ENCODE measurements around the gene PTGFRN. TPM values are rescaled to one million over a fixed set of nuclear protein-coding genes. Genes with fewer than 3 reads are reported as not detected.
A peak's percentile ranks its signal among the peaks of the same experiment; 100 is the strongest.
"Not testable (repeated sequence)": the region's sequence is repeated elsewhere in the genome, so short reads cannot be mapped to it uniquely, and the experiment has no call there.

Gene PTGFRN
- polyA plus RNA-seq, 1 donor: 37.9 TPM

DNA sequence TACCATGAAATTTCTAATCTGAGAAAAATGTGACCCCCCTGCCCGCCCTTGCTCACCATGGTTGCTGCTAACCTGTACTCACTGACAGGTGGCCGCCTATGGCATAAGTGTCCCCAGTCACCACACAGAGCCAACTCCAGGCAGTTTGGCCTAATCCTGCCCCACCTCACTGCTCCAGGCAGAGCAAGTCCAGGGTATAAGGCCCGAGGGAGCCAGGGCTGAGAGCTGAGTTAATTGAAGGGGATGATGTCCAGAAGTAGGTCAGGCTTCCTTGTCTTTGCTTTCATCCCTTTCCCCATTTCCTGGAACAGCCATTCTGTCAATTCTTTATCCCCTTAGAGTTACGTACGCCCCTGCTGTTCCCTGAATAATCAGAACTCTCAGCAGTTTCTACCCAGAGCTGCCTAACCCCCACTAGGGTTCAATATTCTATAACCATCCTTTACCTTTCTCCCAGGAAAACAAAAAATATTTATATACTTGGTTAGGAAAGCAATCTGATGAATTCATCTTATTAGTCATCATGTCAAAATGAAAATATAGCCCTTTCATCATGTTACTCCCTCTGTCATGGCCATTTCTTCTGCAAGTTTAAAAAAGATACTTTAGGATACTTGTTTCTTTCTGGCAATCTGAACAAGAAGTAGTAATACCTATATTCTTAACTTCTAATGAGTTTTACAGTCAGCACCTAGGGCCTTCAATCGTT lies 62.4 kb downstream of the PTGFRN start:
- WGBS (ENCODE audit: insufficient coverage, low lambda C conversion rate): 93% methylated on average over 3 of the region's 6 CpGs
- no peak for DNase-seq
- no peaks in the 10 kb centered on the region for H3K4me1 ChIP-seq (ENCODE audit: control insufficient read depth, insufficient read depth, low read length)
- H3K9me3 ChIP-seq (ENCODE audit: control insufficient read depth, low read depth, low read length): peaks cover 4% of the 10 kb centered on the region
- H3K27ac ChIP-seq (ENCODE audit: low read length): no peak overlapping the region
- H3K27me3 ChIP-seq (ENCODE audit: control insufficient read depth, insufficient read depth, low read length): no peaks in the 10 kb centered on the region
- H3K36me3 ChIP-seq (ENCODE audit: control insufficient read depth, insufficient read depth, low read length): peaks cover 10% of the 10 kb centered on the region
- no peak overlapping the region for H3K4me3 ChIP-seq (ENCODE audit: low read length)

DNA sequence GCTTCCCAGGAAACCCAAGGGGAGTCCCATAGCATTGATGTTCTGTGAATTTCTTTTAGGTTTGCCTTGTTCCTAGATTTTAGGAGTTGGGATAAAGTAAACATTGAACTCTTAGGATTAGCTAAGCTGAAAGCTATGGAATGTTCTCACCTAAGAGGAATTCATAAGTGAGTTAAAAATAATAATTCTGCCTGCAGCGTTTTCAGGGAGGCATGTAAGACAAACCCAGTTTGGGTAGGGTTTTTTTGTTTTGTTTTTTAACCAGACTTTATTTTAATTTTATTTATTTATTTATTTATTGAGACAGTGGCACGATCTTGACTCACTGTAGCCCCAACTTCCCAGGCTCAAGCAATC lies 62.9 kb downstream of the PTGFRN start:
- 80% methylated on average over 1 of the region's 2 CpGs for WGBS (ENCODE audit: insufficient coverage, low lambda C conversion rate)
- DNase-seq: no peak
- no peak overlapping the region for H3K27ac ChIP-seq (ENCODE audit: low read length)

DNA sequence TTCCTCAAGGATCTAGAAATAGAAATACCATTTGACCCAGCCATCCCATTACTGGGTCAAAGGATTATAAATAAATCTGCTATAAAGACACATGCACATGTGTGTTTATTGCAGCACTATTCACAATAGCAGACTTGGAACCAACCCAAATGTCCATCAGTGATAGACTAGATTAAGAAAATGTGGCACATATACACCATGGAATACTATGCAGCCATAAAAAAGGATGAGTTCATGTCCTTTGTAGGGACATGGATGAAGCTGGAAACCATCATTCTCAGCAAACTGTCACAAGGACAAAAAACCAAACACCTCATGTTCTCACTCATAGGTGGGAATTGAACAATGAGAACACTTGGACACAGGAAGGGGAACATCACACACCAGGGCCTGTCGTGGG lies 70.6 kb downstream of the PTGFRN start:
- not testable (repeated sequence) for H3K9me3 ChIP-seq (ENCODE audit: control insufficient read depth, low read depth, low read length); H3K4me3 ChIP-seq (ENCODE audit: low read length); DNase-seq; H3K36me3 ChIP-seq (ENCODE audit: control insufficient read depth, insufficient read depth, low read length); H3K27ac ChIP-seq (ENCODE audit: low read length); H3K27me3 ChIP-seq (ENCODE audit: control insufficient read depth, insufficient read depth, low read length)
- no CpG with 5 or more reads among the region's 1 CpG for WGBS (ENCODE audit: insufficient coverage, low lambda C conversion rate)
- peaks cover 32% of the 10 kb centered on the region for H3K4me1 ChIP-seq (ENCODE audit: control insufficient read depth, insufficient read depth, low read length)

More for the DNA sequence above, 62.9 kb downstream of the PTGFRN start:
- Histone ChIP-seq H3K4me3 (ENCODE audit: low read length) (no peak overlapping the region), H3K27me3 (ENCODE audit: control insufficient read depth, insufficient read depth, low read length) (no peaks in the 10 kb centered on the region), H3K9me3 (ENCODE audit: control insufficient read depth, low read depth, low read length) (peaks cover 4% of the 10 kb centered on the region), H3K4me1 (ENCODE audit: control insufficient read depth, insufficient read depth, low read length) (no peaks in the 10 kb centered on the region), H3K36me3 (ENCODE audit: control insufficient read depth, insufficient read depth, low read length) (peaks cover 9% of the 10 kb centered on the region)

DNA sequence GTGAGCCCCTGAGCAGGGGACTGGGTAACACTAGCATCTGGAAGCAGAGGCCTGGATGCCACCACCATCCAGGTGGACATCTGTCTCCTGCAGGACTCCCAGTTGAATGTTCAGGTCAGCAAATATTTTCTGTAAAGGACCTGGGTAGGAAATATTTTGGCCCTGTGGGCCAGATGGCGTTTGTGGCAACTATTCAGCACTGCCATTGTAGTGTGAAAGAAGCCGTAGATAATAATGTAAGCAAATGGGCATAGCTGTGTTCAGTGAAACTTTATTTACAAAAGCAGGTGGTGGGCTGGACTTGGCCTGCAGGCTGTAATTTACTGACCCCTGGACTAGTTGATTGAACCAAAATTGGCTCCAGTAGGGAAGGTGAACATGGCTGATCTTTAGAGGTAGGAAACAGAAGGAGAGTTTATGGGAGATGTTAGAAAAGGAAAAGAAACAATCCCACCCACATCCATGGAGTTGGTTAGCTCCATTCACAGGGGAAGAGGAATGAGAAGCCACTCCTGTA lies 71.9 kb downstream of the PTGFRN start:
- Histone ChIP-seq H3K4me3 (ENCODE audit: low read length) (no peak overlapping the region), H3K27me3 (ENCODE audit: control insufficient read depth, insufficient read depth, low read length) (no peaks in the 10 kb centered on the region), H3K4me1 (ENCODE audit: control insufficient read depth, insufficient read depth, low read length) (peaks cover 33% of the 10 kb centered on the region), H3K9me3 (ENCODE audit: control insufficient read depth, low read depth, low read length) (no peaks in the 10 kb centered on the region), H3K27ac (ENCODE audit: low read length) (peak overlapping the region; percentile 64), H3K36me3 (ENCODE audit: control insufficient read depth, insufficient read depth, low read length) (no peaks in the 10 kb centered on the region)
- DNase-seq: no peak
- whole genome bisulfite sequencing (ENCODE audit: insufficient coverage, low lambda C conversion rate): no CpG with 5 or more reads among the region's 2 CpGs

DNA sequence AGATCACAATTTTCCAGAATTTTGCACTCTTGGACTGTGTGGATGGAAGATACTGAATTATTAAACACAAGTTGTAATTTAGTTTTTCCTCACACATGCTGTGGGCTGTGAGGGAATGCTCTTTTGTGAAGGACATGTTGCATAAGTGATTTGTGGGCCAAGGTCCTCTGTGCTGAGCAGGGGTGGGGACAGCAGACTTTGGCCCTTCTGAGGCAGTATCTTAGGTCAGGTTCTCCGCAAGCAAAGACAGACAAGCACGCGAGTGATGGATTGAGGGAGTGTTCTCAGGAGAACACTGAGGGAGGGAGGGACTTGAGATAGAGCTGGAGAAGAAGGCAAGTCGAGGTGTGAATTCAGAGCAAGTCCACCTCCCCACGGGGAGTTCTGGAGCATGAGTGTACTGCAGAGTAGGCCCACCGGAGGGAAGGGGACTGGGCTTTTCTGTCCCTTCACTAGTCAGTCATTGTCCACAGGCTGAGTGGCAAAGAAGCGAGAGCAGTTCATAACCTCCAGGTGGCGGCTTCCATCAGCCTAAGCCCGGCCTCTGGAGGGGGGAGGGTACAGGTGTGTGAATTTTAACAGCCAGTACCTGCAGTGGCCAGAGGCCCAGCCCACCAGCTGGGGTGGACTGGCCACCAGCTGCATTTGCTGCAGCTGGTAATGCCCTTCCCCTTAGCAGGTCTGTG lies 72.7 kb downstream of the PTGFRN start:
- Histone ChIP-seq H3K27me3 (ENCODE audit: control insufficient read depth, insufficient read depth, low read length) (no peaks in the 10 kb centered on the region), H3K4me1 (ENCODE audit: control insufficient read depth, insufficient read depth, low read length) (peaks cover 39% of the 10 kb centered on the region), H3K36me3 (ENCODE audit: control insufficient read depth, insufficient read depth, low read length) (no peaks in the 10 kb centered on the region), H3K9me3 (ENCODE audit: control insufficient read depth, low read depth, low read length) (no peaks in the 10 kb centered on the region), H3K4me3 (ENCODE audit: low read length) (no peak overlapping the region), H3K27ac (ENCODE audit: low read length) (peak overlapping the region; percentile 92)
- no CpG with 5 or more reads among the region's 9 CpGs for WGBS (ENCODE audit: insufficient coverage, low lambda C conversion rate)
- DNase-seq: peak; percentile 95 to 98

DNA sequence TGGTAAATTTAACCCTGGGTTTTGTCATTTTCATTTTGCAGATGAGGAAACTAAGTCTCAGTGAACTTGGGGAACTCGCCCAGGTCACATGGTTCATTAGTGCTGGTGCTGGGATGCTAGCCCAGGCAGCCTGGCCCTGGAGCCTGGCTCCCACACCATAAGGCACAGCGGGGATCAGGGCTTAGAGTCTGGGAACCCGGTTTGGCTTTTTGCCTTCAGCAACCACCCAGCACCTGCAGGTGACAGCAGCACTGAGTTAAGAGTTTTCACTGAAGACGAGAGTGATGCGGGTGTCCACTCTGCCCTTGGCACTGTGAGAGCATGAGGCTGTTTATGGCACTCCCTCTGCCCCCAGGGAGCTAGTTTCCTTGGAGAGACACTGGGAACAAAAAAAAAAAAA lies 73.4 kb downstream of the PTGFRN start:
- Histone ChIP-seq H3K36me3 (ENCODE audit: control insufficient read depth, insufficient read depth, low read length) (no peaks in the 10 kb centered on the region), H3K27me3 (ENCODE audit: control insufficient read depth, insufficient read depth, low read length) (no peaks in the 10 kb centered on the region), H3K9me3 (ENCODE audit: control insufficient read depth, low read depth, low read length) (no peaks in the 10 kb centered on the region), H3K4me3 (ENCODE audit: low read length) (no peak overlapping the region), H3K27ac (ENCODE audit: low read length) (peak overlapping the region; percentile 92), H3K4me1 (ENCODE audit: control insufficient read depth, insufficient read depth, low read length) (peaks cover 44% of the 10 kb centered on the region)
- no peak for DNase-seq
- WGBS (ENCODE audit: insufficient coverage, low lambda C conversion rate): no CpG with 5 or more reads among the region's 5 CpGs

DNA sequence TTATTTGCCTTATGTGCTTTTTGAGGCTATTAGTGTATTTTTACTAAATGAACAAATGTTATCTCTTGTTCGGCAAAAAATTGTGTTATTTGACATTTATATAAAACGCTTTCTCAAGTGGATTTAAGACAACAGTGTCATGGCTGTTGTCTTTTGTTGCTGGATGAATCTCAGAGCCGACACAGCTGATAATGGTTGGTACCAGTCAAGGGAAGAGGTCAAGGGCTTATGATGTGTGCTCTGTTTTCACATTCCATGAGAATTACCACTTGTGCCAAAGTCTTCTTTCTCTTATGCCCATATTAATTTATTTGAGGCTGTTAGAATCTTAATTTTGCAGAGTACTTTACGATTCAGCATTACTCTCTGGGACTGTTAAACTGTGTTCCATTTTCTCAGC lies 74.0 kb downstream of the PTGFRN start:
- DNase-seq: peak in 1 of 2 donors; percentile 41
- Histone ChIP-seq H3K4me3 (ENCODE audit: low read length) (no peak overlapping the region), H3K36me3 (ENCODE audit: control insufficient read depth, insufficient read depth, low read length) (no peaks in the 10 kb centered on the region), H3K4me1 (ENCODE audit: control insufficient read depth, insufficient read depth, low read length) (peaks cover 44% of the 10 kb centered on the region), H3K27ac (ENCODE audit: low read length) (peak overlapping the region; percentile 92), H3K27me3 (ENCODE audit: control insufficient read depth, insufficient read depth, low read length) (no peaks in the 10 kb centered on the region), H3K9me3 (ENCODE audit: control insufficient read depth, low read depth, low read length) (no peaks in the 10 kb centered on the region)
- 66% methylated on average over 3 of the region's 4 CpGs for WGBS (ENCODE audit: insufficient coverage, low lambda C conversion rate)

DNA sequence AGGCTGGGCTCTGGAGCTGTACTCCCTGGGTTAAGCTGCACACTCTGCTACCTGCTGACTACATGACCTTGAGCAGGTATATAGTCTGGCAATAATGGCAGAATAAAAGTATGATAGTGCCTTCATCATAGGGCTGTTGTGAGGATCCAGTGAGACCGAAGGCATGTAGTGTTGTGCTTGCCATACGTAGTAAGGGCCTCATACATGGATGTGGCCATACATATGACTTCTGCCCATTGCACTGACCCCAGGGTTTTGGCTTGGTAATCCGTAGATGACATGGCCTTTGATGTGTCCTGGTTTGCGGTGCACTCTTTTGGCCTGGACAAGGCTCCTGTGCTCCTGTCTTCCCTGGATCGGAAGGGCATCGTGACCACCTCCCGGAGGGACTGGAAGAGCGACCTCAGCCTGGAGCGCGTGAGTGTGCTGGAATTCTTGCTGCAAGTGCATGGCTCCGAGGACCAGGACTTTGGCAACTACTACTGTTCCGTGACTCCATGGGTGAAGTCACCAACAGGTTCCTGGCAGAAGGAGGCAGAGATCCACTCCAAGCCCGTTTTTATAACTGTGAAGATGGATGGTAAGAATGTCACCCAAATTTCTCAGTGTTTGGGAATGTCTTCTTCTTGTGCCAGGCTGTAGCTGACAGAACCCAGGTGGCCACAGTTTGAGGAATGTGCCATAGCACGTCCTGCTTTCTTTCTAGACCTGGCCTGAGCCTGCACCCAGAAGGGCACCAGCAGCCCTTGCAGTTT lies 74.9 kb downstream of the PTGFRN start:
- Histone ChIP-seq H3K27ac (ENCODE audit: low read length) (no peak overlapping the region), H3K4me3 (ENCODE audit: low read length) (no peak overlapping the region), H3K4me1 (ENCODE audit: control insufficient read depth, insufficient read depth, low read length) (peaks cover 44% of the 10 kb centered on the region), H3K9me3 (ENCODE audit: control insufficient read depth, low read depth, low read length) (no peaks in the 10 kb centered on the region), H3K36me3 (ENCODE audit: control insufficient read depth, insufficient read depth, low read length) (no peaks in the 10 kb centered on the region), H3K27me3 (ENCODE audit: control insufficient read depth, insufficient read depth, low read length) (no peaks in the 10 kb centered on the region)
- no peak for DNase-seq
- 100% methylated on average over 1 of the region's 14 CpGs for WGBS (ENCODE audit: insufficient coverage, low lambda C conversion rate)

DNA sequence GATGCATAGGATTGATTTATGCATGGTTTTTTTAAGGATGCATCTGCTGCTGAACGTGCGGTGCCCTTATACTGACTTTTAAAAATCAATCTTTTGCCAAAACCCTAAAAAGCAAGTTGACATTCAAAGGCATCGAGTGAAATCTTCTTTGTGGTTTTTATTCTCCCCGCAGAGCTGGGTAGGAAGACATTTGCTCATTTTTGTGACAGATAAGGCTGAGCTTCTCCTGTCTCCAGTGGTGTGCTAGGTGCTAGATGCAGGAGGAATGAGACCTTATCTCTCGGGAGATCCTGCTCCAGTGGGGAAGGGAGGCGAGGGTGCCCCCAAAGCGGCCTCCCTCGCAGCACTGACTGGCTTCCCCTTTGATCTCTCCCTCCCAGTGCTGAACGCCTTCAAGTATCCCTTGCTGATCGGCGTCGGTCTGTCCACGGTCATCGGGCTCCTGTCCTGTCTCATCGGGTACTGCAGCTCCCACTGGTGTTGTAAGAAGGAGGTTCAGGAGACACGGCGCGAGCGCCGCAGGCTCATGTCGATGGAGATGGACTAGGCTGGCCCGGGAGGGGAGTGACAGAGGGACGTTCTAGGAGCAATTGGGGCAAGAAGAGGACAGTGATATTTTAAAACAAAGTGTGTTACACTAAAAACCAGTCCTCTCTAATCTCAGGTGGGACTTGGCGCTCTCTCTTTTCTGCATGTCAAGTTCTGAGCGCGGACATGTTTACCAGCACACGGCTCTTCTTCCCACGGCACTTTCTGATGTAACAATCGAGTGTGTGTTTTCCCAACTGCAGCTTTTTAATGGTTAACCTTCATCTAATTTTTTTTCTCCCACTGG lies 76.9 kb downstream of the PTGFRN start:
- Histone ChIP-seq H3K4me3 (ENCODE audit: low read length) (peak overlapping the region; percentile 10), H3K27ac (ENCODE audit: low read length) (peak overlapping the region; percentile 2), H3K9me3 (ENCODE audit: control insufficient read depth, low read depth, low read length) (no peaks in the 10 kb centered on the region), H3K4me1 (ENCODE audit: control insufficient read depth, insufficient read depth, low read length) (peaks cover 38% of the 10 kb centered on the region), H3K27me3 (ENCODE audit: control insufficient read depth, insufficient read depth, low read length) (no peaks in the 10 kb centered on the region), H3K36me3 (ENCODE audit: control insufficient read depth, insufficient read depth, low read length) (peaks cover 2% of the 10 kb centered on the region)
- WGBS (ENCODE audit: insufficient coverage, low lambda C conversion rate): 79% methylated on average over 12 of the region's 29 CpGs
- DNase-seq: no peak

DNA sequence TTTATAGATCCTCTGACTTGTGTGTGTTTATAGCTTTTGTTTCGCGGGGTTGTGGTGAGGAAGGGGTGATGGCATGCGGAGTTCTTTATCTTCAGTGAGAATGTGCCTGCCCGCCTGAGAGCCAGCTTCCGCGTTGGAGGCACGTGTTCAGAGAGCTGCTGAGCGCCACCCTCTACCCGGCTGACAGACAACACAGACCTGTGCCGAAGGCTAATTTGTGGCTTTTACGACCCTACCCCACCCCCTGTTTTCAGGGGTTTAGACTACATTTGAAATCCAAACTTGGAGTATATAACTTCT lies 77.5 kb downstream of the PTGFRN start:
- DNase-seq: peak; percentile 54 to 82
- peak overlapping the region; percentile 2 for H3K27ac ChIP-seq (ENCODE audit: low read length)
- H3K9me3 ChIP-seq (ENCODE audit: control insufficient read depth, low read depth, low read length): no peaks in the 10 kb centered on the region
- H3K36me3 ChIP-seq (ENCODE audit: control insufficient read depth, insufficient read depth, low read length): peaks cover 3% of the 10 kb centered on the region
- WGBS (ENCODE audit: insufficient coverage, low lambda C conversion rate): 17% methylated on average over 1 of the region's 11 CpGs
- peaks cover 32% of the 10 kb centered on the region for H3K4me1 ChIP-seq (ENCODE audit: control insufficient read depth, insufficient read depth, low read length)
- no peaks in the 10 kb centered on the region for H3K27me3 ChIP-seq (ENCODE audit: control insufficient read depth, insufficient read depth, low read length)
- H3K4me3 ChIP-seq (ENCODE audit: low read length): peak overlapping the region; percentile 10

Measured in large intestine (tissue), 3 donors.